Panc1 (cell line): ENCODE results near the gene SMYD4. TPM values are rescaled to one million over a fixed set of nuclear protein-coding genes. Genes with fewer than 3 reads are reported as not detected.

Experiments used
- ATAC-seq: fragments of 200-7000 bp; cut with Tn5 transposase; 2 replicates; pipeline ENCODE4 v1.9.1; 2020; ENCODE audit warnings: mild to moderate bottlenecking, moderate library complexity
- Bru-seq: library from RNA; stranded (reverse); fragments of 400-500 nt; gene quantifications from one replicate; lab custom pipeline; 2021; lab: Mats Ljungman, UMichigan
- BruChase-seq, 2 experiments: library from RNA; stranded (reverse); fragments of 400-500 nt; gene quantifications; one replicate each; lab custom pipeline; 2021; lab: Mats Ljungman, UMichigan
- BruUV-seq: library from RNA; stranded (reverse); fragments of 400-500 nt; replicated peaks from 2 replicates; lab custom pipeline; 2021; lab: Mats Ljungman, UMichigan
- CTCF ChIA-PET: fragments of 300-600 bp; sonication (Branson Sonifier 250); formaldehyde crosslinking; loops from one replicate; lab custom pipeline; 2022; ENCODE audit warnings: antibody characterized with exemption; lab: Charles Lee
- POLR2A ChIA-PET: fragments of 300-600 bp; sonication (Branson Sonifier 250); formaldehyde crosslinking; loops from one replicate; lab custom pipeline; 2022; ENCODE audit warnings: antibody characterized with exemption; lab: Charles Lee
- DNase-seq: peaks from one replicate; pipeline ENCODE4 v3.0.0-alpha.2; 2010; ENCODE audit warnings: low read depth, low spot score
- H3K27ac ChIP-seq: 2 replicates; pipeline ENCODE4 v1.5.1; 2011; ENCODE audit warnings: mild to moderate bottlenecking, low read length, inconsistent platforms
- H3K27me3 ChIP-seq: fragments of 200-500 bp; sonication (Bioruptor generic); 2 replicates; pipeline ENCODE4 v1.6.0; 2014; ENCODE audit warnings: low read length, inconsistent platforms; ENCODE audit not compliant: control insufficient read depth, insufficient read depth
- H3K36me3 ChIP-seq: fragments of 200-500 bp; sonication (Bioruptor generic); 2 replicates; pipeline ENCODE4 v1.5.1; 2014; ENCODE audit warnings: inconsistent platforms, mild to moderate bottlenecking, low read length, moderate library complexity; ENCODE audit not compliant: control insufficient read depth, insufficient read depth
- H3K4me1 ChIP-seq: 2 replicates; pipeline ENCODE4 v1.5.1; 2011; ENCODE audit warnings: inconsistent platforms, mild to moderate bottlenecking, low read length, moderate library complexity; ENCODE audit not compliant: control insufficient read depth, insufficient read depth
- H3K4me3 ChIP-seq, 2 experiments: 2 replicates each; pipeline ENCODE4 v1.5.1; 2011 to 2012; ENCODE audit warnings: low read depth in 2 of 2, low read length in 2 of 2, mild to moderate bottlenecking in 2 of 2, inconsistent platforms in 1 of 2, moderate library complexity in 1 of 2
- H3K9me3 ChIP-seq: fragments of 200-500 bp; sonication (Bioruptor generic); 2 replicates; pipeline ENCODE4 v1.5.1; 2014; ENCODE audit warnings: low read depth, mild to moderate bottlenecking, inconsistent platforms, low read length, moderate library complexity; ENCODE audit not compliant: control insufficient read depth, insufficient read depth
- POLR2AphosphoS5 ChIP-seq: IDR thresholded peaks from 2 replicates; pipeline ENCODE4 v1.6.1; 2012; ENCODE audit warnings: mild to moderate bottlenecking, low read depth, low read length, moderate library complexity
- SIN3A ChIP-seq: IDR thresholded peaks from 2 replicates; pipeline ENCODE4 v1.6.1; 2012; ENCODE audit warnings: low read depth, mild to moderate bottlenecking, low read length, moderate library complexity, borderline replicate concordance; ENCODE audit not compliant: insufficient read depth
- TCF7L2 ChIP-seq: IDR thresholded peaks from 2 replicates; pipeline ENCODE4 v1.6.1; 2011; ENCODE audit warnings: mild to moderate bottlenecking, low read depth, low read length, inconsistent platforms
- in situ Hi-C: cut with HindIII; loops from 2 replicates; pipeline ENCODE4 v1.10.0; 2016; ENCODE audit warnings: low sequenced_read_pairs, low pct_unique_long_range_greater_than_20kb
- intact Hi-C: fragments of 100-400 bp; cut with micrococcal nuclease; formaldehyde crosslinking; loops from one replicate; pipeline ENCODE4 v1.10.0; 2022; ENCODE audit not compliant: unreplicated experiment
- long read RNA-seq: library from polyadenylated mRNA; unstranded; transcript quantifications from one replicate; pipeline ENCODE4 v2.0.0, GENCODE V29; 2021; ENCODE audit not compliant: unreplicated experiment
- polyA plus RNA-seq: library from polyadenylated mRNA; unstranded; fragments of >200 nt; gene quantifications from one replicate; pipeline ENCODE4 v1.2.1, GENCODE V29; 2012; ENCODE audit warnings: missing spikeins; ENCODE audit not compliant: insufficient read length
- total RNA-seq: library from RNA; stranded (reverse); gene quantifications from one replicate; pipeline ENCODE4 v1.2.1, GENCODE V29; 2021; ENCODE audit not compliant: unreplicated experiment
- TF ChIP-seq, protein P1 (sequence below): fragments of 450-650 bp; IDR thresholded peaks from 2 replicates; pipeline ENCODE4 v1.5.1; 2017; ENCODE audit warnings: mild to moderate bottlenecking
- TF ChIP-seq, protein P2 (sequence below), 2 experiments: IDR thresholded peaks; 2 replicates each; pipeline ENCODE4 v1.6.1; 2011 to 2012; ENCODE audit warnings: low read depth in 2 of 2, control low read depth in 1 of 2, low read length in 1 of 2, mild to moderate bottlenecking in 1 of 2, moderate library complexity in 1 of 2; ENCODE audit not compliant: insufficient read depth in 1 of 2

The SMYD4 gene, protein sequence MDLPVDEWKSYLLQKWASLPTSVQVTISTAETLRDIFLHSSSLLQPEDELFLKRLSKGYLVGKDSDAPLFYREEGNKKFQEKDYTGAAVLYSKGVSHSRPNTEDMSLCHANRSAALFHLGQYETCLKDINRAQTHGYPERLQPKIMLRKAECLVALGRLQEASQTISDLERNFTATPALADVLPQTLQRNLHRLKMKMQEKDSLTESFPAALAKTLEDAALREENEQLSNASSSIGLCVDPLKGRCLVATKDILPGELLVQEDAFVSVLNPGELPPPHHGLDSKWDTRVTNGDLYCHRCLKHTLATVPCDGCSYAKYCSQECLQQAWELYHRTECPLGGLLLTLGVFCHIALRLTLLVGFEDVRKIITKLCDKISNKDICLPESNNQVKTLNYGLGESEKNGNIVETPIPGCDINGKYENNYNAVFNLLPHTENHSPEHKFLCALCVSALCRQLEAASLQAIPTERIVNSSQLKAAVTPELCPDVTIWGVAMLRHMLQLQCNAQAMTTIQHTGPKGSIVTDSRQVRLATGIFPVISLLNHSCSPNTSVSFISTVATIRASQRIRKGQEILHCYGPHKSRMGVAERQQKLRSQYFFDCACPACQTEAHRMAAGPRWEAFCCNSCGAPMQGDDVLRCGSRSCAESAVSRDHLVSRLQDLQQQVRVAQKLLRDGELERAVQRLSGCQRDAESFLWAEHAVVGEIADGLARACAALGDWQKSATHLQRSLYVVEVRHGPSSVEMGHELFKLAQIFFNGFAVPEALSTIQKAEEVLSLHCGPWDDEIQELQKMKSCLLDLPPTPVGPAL
- total RNA-seq (17.1 TPM), Bru-seq, nascent RNA (percentile 61 among the genes with signal in this experiment), BruChase-seq, experiment 1, labeled RNA remaining after a 2-hour chase (percentile 64 among the genes with signal in this experiment), BruChase-seq, experiment 2, labeled RNA remaining after a 6-hour chase (percentile 60 among the genes with signal in this experiment)
- 6.2 TPM for polyA plus RNA-seq
- long read RNA-seq, full-length matches to known transcripts = 20 of 43 reads
- long read RNA-seq, partial matches to known transcripts = 4 of 43 reads
- long read RNA-seq, other reads (novel, unspliced or antisense) = 19 of 43 reads

DNA sequence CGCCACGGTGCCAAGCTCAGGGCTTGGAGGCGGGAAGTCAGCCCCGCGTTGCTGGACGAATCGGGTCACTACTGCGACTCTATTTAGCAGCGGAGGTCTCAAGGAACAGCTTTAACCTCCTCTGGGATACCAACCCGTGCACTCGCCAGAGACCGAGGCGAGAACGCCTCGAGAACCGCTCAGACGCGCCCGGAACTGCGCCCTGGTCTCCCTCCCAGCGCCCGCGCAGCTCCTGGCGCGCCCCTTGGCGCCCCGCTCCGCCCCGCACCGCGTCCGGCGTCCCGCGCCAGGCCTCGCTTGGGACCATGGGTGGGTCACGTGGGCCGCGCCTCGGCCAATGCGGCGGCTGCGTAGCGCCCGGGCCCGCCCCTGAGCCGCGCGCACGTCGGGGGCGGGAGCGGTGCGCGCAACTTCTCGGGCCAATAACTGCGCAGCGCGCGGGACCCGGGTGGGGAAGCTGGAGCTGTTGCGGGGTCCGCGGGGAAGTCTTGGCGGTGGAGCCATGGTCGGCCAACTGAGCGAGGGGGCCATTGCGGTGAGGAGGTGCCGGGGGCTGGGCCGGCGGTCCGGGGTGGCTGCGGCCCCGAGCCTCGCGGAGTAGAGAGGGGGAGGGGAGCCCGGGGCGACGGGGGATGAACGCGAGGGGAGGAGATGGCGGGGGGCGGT lies at the start of gene SMYD4, which contains the start of gene RPA1:
SMYD4 (minus strand) TSS at position 311 of the 666 bp plus-strand sequence. CDS start 1,908 bp downstream, outside the sequence.
RPA1 (plus strand) TSS at position 414 of the 666 bp plus-strand sequence; CDS start at position 503, 89 bp downstream.
- in situ Hi-C loops = no loop called here
- intact Hi-C loops = no loop called here
- DNase-seq (no peak), ATAC-seq (peak; percentile 100)
- CTCF ChIA-PET = interaction anchor here (0.6 kb wide), 1 partner anchor 31 kb away, joined by 3 read pairs; no protein-coding TSS in a partner anchor
- peaks cover 4% of the 10 kb centered on the region; the same call in 1 of the 2 replicates for H3K36me3 ChIP-seq
- no TSS peak for BruUV-seq
- H3K27me3 ChIP-seq = no peaks in the 10 kb centered on the region
- peak within 1 kb of the TSS; percentile 90 to 93 for H3K4me3 ChIP-seq
- no peak for TF ChIP-seq TCF7L2
- TF ChIP-seq POLR2AphosphoS5 = peak; percentile 70
- TF ChIP-seq SIN3A = peak; percentile 26; the same call in 1 of the 2 replicates
- TF ChIP-seq, protein P1, sequence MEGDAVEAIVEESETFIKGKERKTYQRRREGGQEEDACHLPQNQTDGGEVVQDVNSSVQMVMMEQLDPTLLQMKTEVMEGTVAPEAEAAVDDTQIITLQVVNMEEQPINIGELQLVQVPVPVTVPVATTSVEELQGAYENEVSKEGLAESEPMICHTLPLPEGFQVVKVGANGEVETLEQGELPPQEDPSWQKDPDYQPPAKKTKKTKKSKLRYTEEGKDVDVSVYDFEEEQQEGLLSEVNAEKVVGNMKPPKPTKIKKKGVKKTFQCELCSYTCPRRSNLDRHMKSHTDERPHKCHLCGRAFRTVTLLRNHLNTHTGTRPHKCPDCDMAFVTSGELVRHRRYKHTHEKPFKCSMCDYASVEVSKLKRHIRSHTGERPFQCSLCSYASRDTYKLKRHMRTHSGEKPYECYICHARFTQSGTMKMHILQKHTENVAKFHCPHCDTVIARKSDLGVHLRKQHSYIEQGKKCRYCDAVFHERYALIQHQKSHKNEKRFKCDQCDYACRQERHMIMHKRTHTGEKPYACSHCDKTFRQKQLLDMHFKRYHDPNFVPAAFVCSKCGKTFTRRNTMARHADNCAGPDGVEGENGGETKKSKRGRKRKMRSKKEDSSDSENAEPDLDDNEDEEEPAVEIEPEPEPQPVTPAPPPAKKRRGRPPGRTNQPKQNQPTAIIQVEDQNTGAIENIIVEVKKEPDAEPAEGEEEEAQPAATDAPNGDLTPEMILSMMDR = no peak
- TF ChIP-seq, protein P2, sequence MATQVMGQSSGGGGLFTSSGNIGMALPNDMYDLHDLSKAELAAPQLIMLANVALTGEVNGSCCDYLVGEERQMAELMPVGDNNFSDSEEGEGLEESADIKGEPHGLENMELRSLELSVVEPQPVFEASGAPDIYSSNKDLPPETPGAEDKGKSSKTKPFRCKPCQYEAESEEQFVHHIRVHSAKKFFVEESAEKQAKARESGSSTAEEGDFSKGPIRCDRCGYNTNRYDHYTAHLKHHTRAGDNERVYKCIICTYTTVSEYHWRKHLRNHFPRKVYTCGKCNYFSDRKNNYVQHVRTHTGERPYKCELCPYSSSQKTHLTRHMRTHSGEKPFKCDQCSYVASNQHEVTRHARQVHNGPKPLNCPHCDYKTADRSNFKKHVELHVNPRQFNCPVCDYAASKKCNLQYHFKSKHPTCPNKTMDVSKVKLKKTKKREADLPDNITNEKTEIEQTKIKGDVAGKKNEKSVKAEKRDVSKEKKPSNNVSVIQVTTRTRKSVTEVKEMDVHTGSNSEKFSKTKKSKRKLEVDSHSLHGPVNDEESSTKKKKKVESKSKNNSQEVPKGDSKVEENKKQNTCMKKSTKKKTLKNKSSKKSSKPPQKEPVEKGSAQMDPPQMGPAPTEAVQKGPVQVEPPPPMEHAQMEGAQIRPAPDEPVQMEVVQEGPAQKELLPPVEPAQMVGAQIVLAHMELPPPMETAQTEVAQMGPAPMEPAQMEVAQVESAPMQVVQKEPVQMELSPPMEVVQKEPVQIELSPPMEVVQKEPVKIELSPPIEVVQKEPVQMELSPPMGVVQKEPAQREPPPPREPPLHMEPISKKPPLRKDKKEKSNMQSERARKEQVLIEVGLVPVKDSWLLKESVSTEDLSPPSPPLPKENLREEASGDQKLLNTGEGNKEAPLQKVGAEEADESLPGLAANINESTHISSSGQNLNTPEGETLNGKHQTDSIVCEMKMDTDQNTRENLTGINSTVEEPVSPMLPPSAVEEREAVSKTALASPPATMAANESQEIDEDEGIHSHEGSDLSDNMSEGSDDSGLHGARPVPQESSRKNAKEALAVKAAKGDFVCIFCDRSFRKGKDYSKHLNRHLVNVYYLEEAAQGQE (IDR thresholded peaks at IDR 0.05; ENCODE audit: insufficient read depth in 1 of 2, low read depth in 2 of 2, low read length in 1 of 2) = no peak
- no peaks in the 10 kb centered on the region for H3K9me3 ChIP-seq
- peaks cover 4% of the 10 kb centered on the region; the same call in 1 of the 2 replicates for H3K4me1 ChIP-seq
- peak within 1 kb of the TSS; percentile 80 for H3K27ac ChIP-seq
- POLR2A ChIA-PET = no interaction called here
